HepG2 (cell line): Measurements from ENCODE around the gene ANO2.

Experiments
- ARHGAP35 ChIP-seq: sonication (generic); formaldehyde crosslinking; IDR thresholded peaks from 2 replicates; pipeline ENCODE4 v1.9.0; 2022; ENCODE audit warnings: mild to moderate bottlenecking, inconsistent platforms, moderate library complexity, missing genetic modification reagents, borderline replicate concordance
- BRCA1 ChIP-seq: sonication (generic); formaldehyde crosslinking; IDR thresholded peaks from 2 replicates; pipeline ENCODE4 v1.4.0; 2020; ENCODE audit warnings: missing genetic modification reagents
- GTF2F1 ChIP-seq: fragments of 150-350 bp; IDR thresholded peaks from 2 replicates; pipeline ENCODE4 v1.6.1; 2014; ENCODE audit warnings: low read length
- KLF16 ChIP-seq, 2 experiments: sonication (generic) in 1 of 2; formaldehyde crosslinking in 1 of 2; IDR thresholded peaks; 2 replicates each; pipeline versions ENCODE4 v1.6.1 to v1.8.0; 2016 to 2023; ENCODE audit warnings: missing genetic modification reagents in 2 of 2, missing compliant biosample characterization in 1 of 2
- MAFG ChIP-seq: sonication (generic); formaldehyde crosslinking; IDR thresholded peaks from 2 replicates; pipeline ENCODE4 v1.5.1; 2020; ENCODE audit warnings: mild to moderate bottlenecking, missing genetic modification reagents
- POLR2A ChIP-seq, 2 experiments: IDR thresholded peaks; 2 replicates each; pipeline ENCODE4 v1.6.1; 2011; ENCODE audit warnings: low read depth in 2 of 2, low read length in 2 of 2, mild to moderate bottlenecking in 1 of 2, moderate library complexity in 1 of 2; ENCODE audit not compliant: insufficient read depth in 1 of 2
- RAD21 ChIP-seq: fragments of 450-650 bp; formaldehyde crosslinking; IDR thresholded peaks from 2 replicates; pipeline ENCODE4 v1.5.0; 2020; ENCODE audit warnings: mild to moderate bottlenecking
- SOX6 ChIP-seq, 2 experiments: fragments of 450-650 bp in 1 of 2; sonication (generic) in 1 of 2; formaldehyde crosslinking in 1 of 2; IDR thresholded peaks; 2 replicates each; pipeline versions ENCODE4 v1.4.0 to v1.6.1; 2017 to 2020; ENCODE audit warnings: antibody characterized with exemption in 1 of 2, mild to moderate bottlenecking in 1 of 2, missing genetic modification reagents in 1 of 2
- ZNF430 ChIP-seq: sonication (generic); formaldehyde crosslinking; IDR thresholded peaks from 2 replicates; pipeline ENCODE4 v1.9.0; 2021; ENCODE audit warnings: mild to moderate bottlenecking, missing genetic modification reagents
- ZNF558 ChIP-seq: sonication (generic); formaldehyde crosslinking; IDR thresholded peaks from 2 replicates; pipeline ENCODE4 v1.9.0; 2022; ENCODE audit warnings: mild to moderate bottlenecking, missing genetic modification reagents, borderline replicate concordance
- TF ChIP-seq, protein P1 (sequence below): IDR thresholded peaks from 2 replicates; pipeline ENCODE4 v1.6.1; 2016

- TF ChIP-seq GTF2F1, result no peak
- TF ChIP-seq ZNF558 (CRISPR knock-in tag), result no peak
- no peak for TF ChIP-seq KLF16 (CRISPR knock-in tag; IDR thresholded peaks at IDR 0.05)
- TF ChIP-seq POLR2A (IDR thresholded peaks at IDR 0.05; ENCODE audit: insufficient read depth in 1 of 2, low read depth in 2 of 2, low read length in 2 of 2), result no peak
- no peak for TF ChIP-seq SOX6 (IDR thresholded peaks at IDR 0.05)
- TF ChIP-seq SOX6 (CRISPR knock-in tag; IDR thresholded peaks at IDR 0.05), result no peak
- no peak for TF ChIP-seq MAFG (CRISPR knock-in tag)
- no peak for TF ChIP-seq BRCA1
- TF ChIP-seq RAD21 (CRISPR knock-in tag), result no peak
- no peak for TF ChIP-seq ZNF430
- no peak for TF ChIP-seq ARHGAP35
- TF ChIP-seq, protein P1, sequence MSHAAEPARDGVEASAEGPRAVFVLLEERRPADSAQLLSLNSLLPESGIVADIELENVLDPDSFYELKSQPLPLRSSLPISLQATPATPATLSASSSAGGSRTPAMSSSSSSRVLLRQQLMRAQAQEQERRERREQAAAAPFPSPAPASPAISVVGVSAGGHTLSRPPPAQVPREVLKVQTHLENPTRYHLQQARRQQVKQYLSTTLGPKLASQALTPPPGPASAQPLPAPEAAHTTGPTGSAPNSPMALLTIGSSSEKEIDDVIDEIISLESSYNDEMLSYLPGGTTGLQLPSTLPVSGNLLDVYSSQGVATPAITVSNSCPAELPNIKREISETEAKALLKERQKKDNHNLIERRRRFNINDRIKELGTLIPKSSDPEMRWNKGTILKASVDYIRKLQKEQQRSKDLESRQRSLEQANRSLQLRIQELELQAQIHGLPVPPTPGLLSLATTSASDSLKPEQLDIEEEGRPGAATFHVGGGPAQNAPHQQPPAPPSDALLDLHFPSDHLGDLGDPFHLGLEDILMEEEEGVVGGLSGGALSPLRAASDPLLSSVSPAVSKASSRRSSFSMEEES (CRISPR knock-in tag), result no peak
Observed at GRCh38 chr12:5789469-5789968, 155.5 kb downstream of the ANO2 start.
